ENCODE results near the gene FMN1. TPM values are rescaled to one million over a fixed set of nuclear protein-coding genes. Genes with fewer than 3 reads are reported as not detected.

Gene FMN1
- total RNA-seq, 6 donors from 2014 or later = 20.2 to 176 (median 53.8) TPM

- Histone ChIP-seq H3K36me3 (no peaks in the 10 kb centered on the region), H3K9me3 (no peaks in the 10 kb centered on the region), H3K27ac (no peak overlapping the region), H3K4me1 (peaks cover 0 to 7% (median 0%) of the 10 kb centered on the region in 4 donors), H3K27me3 (no peaks in the 10 kb centered on the region), H3K4me3 (no peak overlapping the region)
- no peak for DNase-seq
- 81 to 85% methylated on average over 3 of the region's 3 CpGs for WGBS, 2 donors
- TF ChIP-seq CTCF (IDR thresholded peaks at IDR 0.05) = no peak
- ATAC-seq (ENCODE audit: low FRiP score in 2 of 2) = no peak
These were observed 305.3 kb downstream of the FMN1 start for GRCh38 chr15:32889214-32889613.

- ATAC-seq (ENCODE audit: low FRiP score in 2 of 2) = no peak
- TF ChIP-seq POLR2A (IDR thresholded peaks at IDR 0.05) = no peak
- no peak for TF ChIP-seq CTCF (IDR thresholded peaks at IDR 0.05)
- TF ChIP-seq POLR2AphosphoS5 (IDR thresholded peaks at IDR 0.05) = no peak
- TF ChIP-seq EP300 (IDR thresholded peaks at IDR 0.05) = no peak
These were observed 306.2 kb downstream of the FMN1 start for GRCh38 chr15:32888221-32888761.

GRCh38 chr15:32887090-32887489 lies 307.4 kb downstream of the FMN1 start:
- TF ChIP-seq EP300 (IDR thresholded peaks at IDR 0.05) = peak in 1 of 4 donors; percentile 5
- no peak for TF ChIP-seq POLR2AphosphoS5 (IDR thresholded peaks at IDR 0.05)
- peak overlapping the region in 1 of 4 donors; percentile 20 for H3K27ac ChIP-seq
- no peaks in the 10 kb centered on the region for H3K36me3 ChIP-seq
- H3K9me3 ChIP-seq = no peaks in the 10 kb centered on the region
- H3K4me3 ChIP-seq = no peak overlapping the region
- DNase-seq = no peak
- 65% methylated on average over 4 of the region's 4 CpGs for WGBS, 2 donors
- H3K4me1 ChIP-seq = peaks cover 0 to 7% (median 0%) of the 10 kb centered on the region in 4 donors
- H3K27me3 ChIP-seq = no peaks in the 10 kb centered on the region
- ATAC-seq (ENCODE audit: low FRiP score in 2 of 2) = no peak

More at GRCh38 chr15:32888221-32888761, 306.2 kb downstream of the FMN1 start:
- no peak for DNase-seq
- Histone ChIP-seq H3K27me3 (no peaks in the 10 kb centered on the region), H3K27ac (no peak overlapping the region), H3K4me3 (no peak overlapping the region), H3K36me3 (no peaks in the 10 kb centered on the region), H3K4me1 (peaks cover 0 to 7% (median 0%) of the 10 kb centered on the region in 4 donors), H3K9me3 (no peaks in the 10 kb centered on the region)
- WGBS, 2 donors = 88 to 91% methylated on average over 3 of the region's 3 CpGs

GRCh38 chr15:32886459-32886858 lies 308.1 kb downstream of the FMN1 start:
- peaks cover 0 to 7% (median 0%) of the 10 kb centered on the region in 4 donors for H3K4me1 ChIP-seq
- H3K9me3 ChIP-seq = no peaks in the 10 kb centered on the region
- WGBS, 2 donors = 85 to 94% methylated on average over 7 of the region's 7 CpGs
- TF ChIP-seq CTCF (IDR thresholded peaks at IDR 0.05) (no peak), POLR2AphosphoS5 (IDR thresholded peaks at IDR 0.05) (no peak), EP300 (IDR thresholded peaks at IDR 0.05) (no peak), POLR2A (IDR thresholded peaks at IDR 0.05) (no peak)
- H3K4me3 ChIP-seq = no peak overlapping the region
- no peak for ATAC-seq (ENCODE audit: low FRiP score in 2 of 2)
- no peak for DNase-seq
- no peaks in the 10 kb centered on the region for H3K27me3 ChIP-seq
- H3K27ac ChIP-seq = peak overlapping the region in 1 of 4 donors; percentile 20
- H3K36me3 ChIP-seq = no peaks in the 10 kb centered on the region

GRCh38 chr15:32885713-32886112 lies 308.8 kb downstream of the FMN1 start:
- TF ChIP-seq CTCF (IDR thresholded peaks at IDR 0.05) (no peak), POLR2AphosphoS5 (IDR thresholded peaks at IDR 0.05) (no peak)
- 78 to 84% methylated on average over 5 of the region's 5 CpGs for WGBS, 2 donors
- no peaks in the 10 kb centered on the region for H3K9me3 ChIP-seq
- H3K36me3 ChIP-seq = no peaks in the 10 kb centered on the region
- no peak overlapping the region for H3K4me3 ChIP-seq
- ATAC-seq (ENCODE audit: low FRiP score in 2 of 2) (no peak), DNase-seq (no peak)
- H3K4me1 ChIP-seq = peaks cover 0 to 7% (median 0%) of the 10 kb centered on the region in 4 donors
- no peak overlapping the region for H3K27ac ChIP-seq
- H3K27me3 ChIP-seq = no peaks in the 10 kb centered on the region

All from upper lobe of left lung (tissue), 6 donors.